HG02973 (cell line): ENCODE results near the gene DISP1.
"Not testable (repeated sequence)": the region's sequence is repeated elsewhere in the genome, so short reads cannot be mapped to it uniquely, and the experiment has no call there.

Experiments used
- ATAC-seq: cut with Tn5 transposase; IDR thresholded peaks from one replicate; pipeline ENCODE4 v1.9.1; 2021; ENCODE audit warnings: moderate library complexity; ENCODE audit not compliant: unreplicated experiment

The DISP1 gene

DNA sequence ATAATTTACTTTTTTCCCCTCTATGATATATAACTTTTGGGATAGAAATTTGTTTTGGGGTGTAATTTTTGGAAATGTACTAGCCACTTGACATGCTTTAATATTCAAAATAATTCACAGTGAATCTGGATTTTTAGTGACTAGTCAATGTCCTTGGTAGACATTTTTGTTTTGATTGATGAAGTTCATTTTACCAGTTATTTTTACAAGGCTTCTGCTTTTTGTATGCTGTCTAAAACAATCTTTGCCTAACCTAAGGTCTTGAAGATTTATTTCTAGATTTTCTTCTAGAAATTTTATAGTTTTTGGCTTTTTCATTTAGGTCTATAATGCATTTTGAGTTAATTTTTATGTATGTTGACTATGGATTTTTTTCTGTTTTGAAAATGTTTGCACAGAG lies 30.9 kb downstream of the DISP1 start:
- no peak for ATAC-seq

DNA sequence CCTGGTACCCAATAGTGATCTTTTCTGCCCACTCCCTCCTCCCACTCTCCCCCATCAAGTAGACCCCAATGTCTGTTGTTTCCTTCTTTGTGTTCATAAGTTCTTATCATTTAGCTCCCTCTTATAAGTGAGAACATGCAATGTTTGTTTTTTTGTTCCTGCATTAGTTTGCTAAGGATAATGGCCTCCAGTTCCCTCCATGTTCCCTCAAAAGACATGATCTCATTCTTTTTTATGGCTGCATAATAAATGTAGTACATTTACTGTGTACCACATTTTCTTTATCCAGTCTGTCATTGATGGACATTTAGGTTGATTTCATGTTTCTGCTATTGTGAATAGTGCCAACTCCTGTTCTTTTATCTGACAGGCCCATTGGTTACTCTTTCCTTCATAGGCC lies 35.7 kb downstream of the DISP1 start:
- not testable (repeated sequence) for ATAC-seq

DNA sequence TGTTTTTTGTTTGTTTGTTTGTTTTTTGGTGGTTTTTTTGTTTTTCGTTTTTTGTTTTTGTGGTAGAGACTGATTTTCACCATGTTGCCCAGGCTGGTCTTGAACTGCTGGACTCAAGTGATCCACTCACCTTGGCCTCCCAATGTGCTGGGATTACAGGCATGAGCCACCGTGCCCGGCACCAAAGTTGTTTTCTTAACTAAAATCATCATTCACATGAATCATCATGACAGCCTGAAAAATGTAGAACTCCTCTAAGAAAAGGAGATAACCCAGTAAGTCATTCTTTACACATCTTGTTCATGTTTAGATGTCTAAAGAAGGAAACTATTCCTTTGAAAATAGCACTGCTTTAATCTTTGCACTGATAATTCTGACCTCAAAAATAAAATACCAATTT lies 37.5 kb downstream of the DISP1 start:
- ATAC-seq: no peak

DNA sequence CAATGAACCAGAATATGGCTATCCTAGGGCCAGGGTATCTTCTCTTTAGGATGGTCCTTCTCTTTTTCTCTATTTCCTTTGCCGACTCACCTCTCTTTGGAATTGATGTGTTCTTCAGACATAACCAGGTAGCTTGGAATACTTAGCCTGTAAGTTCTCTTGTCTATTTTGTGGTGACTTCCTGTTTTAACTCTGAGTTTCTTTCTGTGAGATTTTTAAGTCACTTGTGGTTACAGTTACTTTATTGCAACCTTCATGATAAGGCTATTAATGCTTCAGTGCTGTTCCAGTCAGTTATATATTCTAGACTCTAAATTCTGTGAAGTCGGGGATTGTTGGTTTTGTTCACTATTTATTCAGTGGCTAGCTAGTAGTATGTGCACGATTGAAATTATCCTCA lies 46.2 kb downstream of the DISP1 start:
- ATAC-seq: no peak
